GM20000 (cell line): ENCODE results near the gene FBXL2.
"Not testable (repeated sequence)": the region's sequence is repeated elsewhere in the genome, so short reads cannot be mapped to it uniquely, and the experiment has no call there.

ENCODE experiments used
- DNase-seq: peaks from one replicate; pipeline ENCODE4 v3.0.0; 2012; ENCODE audit warnings: low spot score
- CTCF ChIP-seq: IDR thresholded peaks from 2 replicates; pipeline ENCODE4 v1.5.1; 2012; ENCODE audit warnings: mild to moderate bottlenecking, control low read depth; ENCODE audit errors: extremely low read depth, missing control alignments

Gene FBXL2

GRCh38 chr3:33314993-33315392 lies 37.8 kb downstream of the FBXL2 start:
- DNase-seq = no peak

GRCh38 chr3:33315826-33316225 lies 38.6 kb downstream of the FBXL2 start:
- TF ChIP-seq CTCF = no peak
- no peak for DNase-seq

More at GRCh38 chr3:33314993-33315392, 37.8 kb downstream of the FBXL2 start:
- TF ChIP-seq CTCF = no peak

DNA sequence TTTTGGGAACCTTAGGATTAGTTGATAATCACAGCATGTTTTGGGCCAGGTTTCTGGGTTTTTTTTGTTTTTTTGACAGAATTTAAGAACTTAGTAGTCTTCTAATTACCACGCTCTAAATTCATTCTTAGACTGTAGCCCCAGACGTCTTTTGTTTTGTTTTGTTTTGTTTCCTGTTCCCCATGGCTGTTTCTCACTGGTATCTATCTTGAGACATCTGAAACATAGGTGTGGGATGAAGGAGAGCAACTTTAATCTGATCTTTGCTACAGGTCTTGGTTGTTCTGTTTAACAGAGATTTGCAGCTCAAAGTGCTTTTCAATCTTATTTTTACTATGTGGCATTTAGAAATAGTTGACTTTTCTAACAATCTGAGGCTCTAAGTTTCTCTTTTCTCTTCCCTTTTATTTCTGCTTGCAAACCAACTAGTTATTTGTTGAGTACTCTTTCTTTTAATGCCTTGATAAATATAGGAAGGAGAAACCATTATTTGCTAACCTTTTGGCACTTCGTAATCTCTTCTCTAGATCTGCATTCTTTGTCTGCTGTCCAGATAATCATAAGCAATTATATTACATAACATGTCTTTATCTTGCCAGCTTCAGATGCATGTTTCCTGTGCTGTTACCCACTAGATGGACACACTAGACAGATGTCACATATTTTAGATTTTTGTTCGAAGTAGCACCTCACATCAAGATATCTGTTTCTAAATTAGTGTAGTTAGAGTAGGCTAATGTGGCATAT lies 40.9 kb downstream of the FBXL2 start:
- TF ChIP-seq CTCF = no peak
- DNase-seq = no peak

DNA sequence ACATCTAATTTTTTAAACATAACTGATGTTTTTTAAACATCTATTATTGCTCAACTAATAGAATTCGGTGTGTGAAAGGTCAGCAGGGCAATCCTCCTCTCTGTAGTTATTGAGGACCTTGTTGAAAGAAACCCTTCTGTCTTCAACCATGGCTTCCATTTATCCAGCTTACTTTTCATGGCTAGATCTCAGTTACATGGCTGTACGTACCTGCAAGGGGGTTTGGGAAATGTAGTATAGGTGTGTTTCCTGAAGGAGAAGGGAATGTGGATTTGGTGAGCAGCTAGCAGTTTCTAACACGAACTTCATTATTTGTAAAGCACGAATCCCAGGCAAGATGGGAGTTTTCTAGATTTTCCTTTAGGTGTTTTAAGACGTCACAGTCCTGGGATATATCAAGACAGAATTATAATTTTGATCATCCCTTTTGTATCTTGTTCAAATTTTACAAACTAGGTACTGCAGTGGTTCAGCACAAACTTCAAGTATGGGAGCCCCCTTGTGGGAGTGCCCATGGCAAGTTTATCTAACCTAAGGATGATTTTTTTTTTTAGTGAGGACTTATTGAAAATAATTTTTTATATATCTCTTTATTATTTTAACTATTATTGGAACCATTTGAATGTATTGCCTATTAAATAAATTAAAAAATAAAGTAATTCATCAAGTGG lies 41.6 kb downstream of the FBXL2 start:
- DNase-seq = no peak
- no peak for TF ChIP-seq CTCF

DNA sequence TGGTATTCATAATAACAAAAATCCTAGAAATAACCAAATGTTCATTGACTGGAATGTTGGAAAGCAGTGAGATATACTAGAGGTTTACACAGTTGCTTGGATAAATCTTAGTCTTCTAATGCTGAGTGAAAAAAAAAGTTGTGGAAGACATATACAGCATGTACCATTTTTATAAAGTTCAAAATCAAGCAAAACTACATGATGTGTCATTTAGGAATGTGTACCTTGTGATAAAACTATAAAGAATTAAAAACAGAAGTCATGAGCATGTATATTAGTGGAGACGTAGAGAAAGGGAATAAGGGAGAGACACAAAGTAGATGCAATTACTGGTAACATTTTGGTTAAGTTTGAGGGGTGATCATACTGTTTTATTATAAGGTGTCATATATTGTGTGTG lies 45.2 kb downstream of the FBXL2 start:
- no peak for DNase-seq

GRCh38 chr3:33331414-33331813 lies 54.2 kb downstream of the FBXL2 start:
- no peak for TF ChIP-seq CTCF
- no peak for DNase-seq

More for the DNA sequence above, 45.2 kb downstream of the FBXL2 start:
- no peak for TF ChIP-seq CTCF

DNA sequence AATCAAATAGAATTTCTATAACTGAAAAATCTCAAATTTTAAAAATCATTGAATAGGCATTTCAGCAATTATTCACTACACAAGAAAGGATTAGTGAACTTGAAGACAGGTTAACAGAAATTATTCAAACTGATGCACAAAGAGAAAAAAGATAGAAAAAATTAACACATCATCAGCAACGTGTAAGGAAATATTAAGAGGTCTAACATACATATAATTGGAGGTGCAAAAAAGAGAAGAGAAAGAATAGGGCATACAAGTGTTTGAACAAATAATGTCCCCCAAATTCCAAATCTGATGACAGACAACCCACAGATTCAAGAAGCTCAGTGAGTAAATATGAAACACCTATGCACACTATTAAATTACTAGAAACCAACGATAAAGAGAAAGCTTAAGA lies 57.1 kb downstream of the FBXL2 start:
- no peak for TF ChIP-seq CTCF
- DNase-seq = no peak

GRCh38 chr3:33338936-33339465 lies 61.8 kb downstream of the FBXL2 start:
- DNase-seq = not testable (repeated sequence)
